GM12878 (cell line): ENCODE data around the gene RNASE7. TPM values are rescaled to one million over a fixed set of nuclear protein-coding genes. Genes with fewer than 3 reads are reported as not detected.
A peak's percentile ranks its signal among the peaks of the same experiment; 100 is the strongest.

ENCODE experiments used
- BCL11A ChIP-seq: IDR thresholded peaks from 2 replicates; pipeline ENCODE4 v1.6.1; 2011; ENCODE audit warnings: low read depth, low read length
- MEF2B ChIP-seq: fragments of 450-650 bp; IDR thresholded peaks from 2 replicates; pipeline ENCODE4 v1.6.1; 2018; ENCODE audit warnings: mild to moderate bottlenecking, moderate library complexity; ENCODE audit not compliant: partially characterized antibody, poor library complexity, severe bottlenecking
- SPI1 ChIP-seq: IDR thresholded peaks from 2 replicates; pipeline ENCODE4 v1.6.1; 2011; ENCODE audit warnings: low read depth, mild to moderate bottlenecking, low read length, moderate library complexity, borderline replicate concordance; ENCODE audit not compliant: insufficient read depth
- ZNF217 ChIP-seq: fragments of 450-650 bp; IDR thresholded peaks from 2 replicates; pipeline ENCODE4 v1.6.1; 2017; ENCODE audit warnings: antibody characterized with exemption, mild to moderate bottlenecking
- polyA plus RNA-seq, 11 experiments: library from polyadenylated mRNA; depleted of rRNA in 4 of 11; unstranded in 6 of 11; stranded (reverse) in 5 of 11; fragments of >200 nt; fragmentation: Nextera tagmentation in 4 of 11; fragmentation: Illumina TruSeq in 1 of 11; extraction: Ambion mirVana in 4 of 11; extraction: Trizol in 1 of 11; gene quantifications; 1 replicate in 1 of 11; 2 replicates in 10 of 11; pipeline versions ENCODE4 v1.2.1 to v1.2.3, GENCODE V29; 2011 to 2016; ENCODE audit warnings: inconsistent platforms in 2 of 11, missing spikeins in 2 of 11, low read depth in 1 of 11
- total RNA-seq, 4 experiments: library from RNA; depleted of rRNA in 3 of 4; stranded (reverse); fragments of >200 nt in 3 of 4; fragmentation: Illumina TruSeq in 1 of 4; extraction: Trizol in 1 of 4; gene quantifications; 2 replicates each; pipeline versions ENCODE4 v1.2.1 to v1.2.3, GENCODE V29; 2013 to 2021
- TF ChIP-seq, protein P1 (sequence below), 3 experiments: IDR thresholded peaks in 2 of 3; conservative IDR thresholded peaks in 1 of 3; 2 replicates each; pipeline ENCODE4 v1.5.1; 2011; ENCODE audit warnings: low read depth in 3 of 3, low read length in 3 of 3, mild to moderate bottlenecking in 3 of 3, control low read depth in 2 of 3, moderate library complexity in 2 of 3, inconsistent platforms in 1 of 3, mixed read lengths in 1 of 3; ENCODE audit not compliant: control insufficient read depth in 2 of 3, insufficient read depth in 1 of 3; ENCODE audit errors: extremely low read depth in 1 of 3
- TF ChIP-seq, protein P2 (sequence below): IDR thresholded peaks from 2 replicates; pipeline ENCODE4 v1.6.1; 2011; ENCODE audit warnings: borderline replicate concordance, low read depth, mild to moderate bottlenecking, moderate library complexity, mixed read lengths, low read length; ENCODE audit not compliant: insufficient read depth; ENCODE audit errors: extremely low read length

The RNASE7 gene
- total and polyA plus RNA-seq, 10 of the 15 experiments (the other 5 are each of a cell fraction or from before 2014, with no cell fraction given) = not detected

GRCh38 chr14:21090194-21090939, 48.2 kb downstream of the RNASE7 start (continued):
- no peak for TF ChIP-seq SPI1
- TF ChIP-seq, protein P1, sequence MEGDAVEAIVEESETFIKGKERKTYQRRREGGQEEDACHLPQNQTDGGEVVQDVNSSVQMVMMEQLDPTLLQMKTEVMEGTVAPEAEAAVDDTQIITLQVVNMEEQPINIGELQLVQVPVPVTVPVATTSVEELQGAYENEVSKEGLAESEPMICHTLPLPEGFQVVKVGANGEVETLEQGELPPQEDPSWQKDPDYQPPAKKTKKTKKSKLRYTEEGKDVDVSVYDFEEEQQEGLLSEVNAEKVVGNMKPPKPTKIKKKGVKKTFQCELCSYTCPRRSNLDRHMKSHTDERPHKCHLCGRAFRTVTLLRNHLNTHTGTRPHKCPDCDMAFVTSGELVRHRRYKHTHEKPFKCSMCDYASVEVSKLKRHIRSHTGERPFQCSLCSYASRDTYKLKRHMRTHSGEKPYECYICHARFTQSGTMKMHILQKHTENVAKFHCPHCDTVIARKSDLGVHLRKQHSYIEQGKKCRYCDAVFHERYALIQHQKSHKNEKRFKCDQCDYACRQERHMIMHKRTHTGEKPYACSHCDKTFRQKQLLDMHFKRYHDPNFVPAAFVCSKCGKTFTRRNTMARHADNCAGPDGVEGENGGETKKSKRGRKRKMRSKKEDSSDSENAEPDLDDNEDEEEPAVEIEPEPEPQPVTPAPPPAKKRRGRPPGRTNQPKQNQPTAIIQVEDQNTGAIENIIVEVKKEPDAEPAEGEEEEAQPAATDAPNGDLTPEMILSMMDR (IDR thresholded peaks at IDR 0.05 in 2 of 3, conservative IDR thresholded peaks at IDR 0.05 in 1 of 3; ENCODE audit: control insufficient read depth in 2 of 3, extremely low read depth in 1 of 3, insufficient read depth in 1 of 3, low read depth in 3 of 3, low read length in 3 of 3) = peak; percentile 16 to 33 (median 16); a peak in 4 of 6 replicates
- TF ChIP-seq, protein P2, sequence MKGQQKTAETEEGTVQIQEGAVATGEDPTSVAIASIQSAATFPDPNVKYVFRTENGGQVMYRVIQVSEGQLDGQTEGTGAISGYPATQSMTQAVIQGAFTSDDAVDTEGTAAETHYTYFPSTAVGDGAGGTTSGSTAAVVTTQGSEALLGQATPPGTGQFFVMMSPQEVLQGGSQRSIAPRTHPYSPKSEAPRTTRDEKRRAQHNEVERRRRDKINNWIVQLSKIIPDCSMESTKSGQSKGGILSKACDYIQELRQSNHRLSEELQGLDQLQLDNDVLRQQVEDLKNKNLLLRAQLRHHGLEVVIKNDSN = no peak
- TF ChIP-seq BCL11A = no peak
- TF ChIP-seq MEF2B = no peak
- TF ChIP-seq ZNF217 = no peak
- TF ChIP-seq, all 136 proteins: peak for 3
